ENCODE results near the gene NOL9.
"Not testable (repeated sequence)": the region's sequence is repeated elsewhere in the genome, so short reads cannot be mapped to it uniquely, and the experiment has no call there.

The NOL9 gene

DNA sequence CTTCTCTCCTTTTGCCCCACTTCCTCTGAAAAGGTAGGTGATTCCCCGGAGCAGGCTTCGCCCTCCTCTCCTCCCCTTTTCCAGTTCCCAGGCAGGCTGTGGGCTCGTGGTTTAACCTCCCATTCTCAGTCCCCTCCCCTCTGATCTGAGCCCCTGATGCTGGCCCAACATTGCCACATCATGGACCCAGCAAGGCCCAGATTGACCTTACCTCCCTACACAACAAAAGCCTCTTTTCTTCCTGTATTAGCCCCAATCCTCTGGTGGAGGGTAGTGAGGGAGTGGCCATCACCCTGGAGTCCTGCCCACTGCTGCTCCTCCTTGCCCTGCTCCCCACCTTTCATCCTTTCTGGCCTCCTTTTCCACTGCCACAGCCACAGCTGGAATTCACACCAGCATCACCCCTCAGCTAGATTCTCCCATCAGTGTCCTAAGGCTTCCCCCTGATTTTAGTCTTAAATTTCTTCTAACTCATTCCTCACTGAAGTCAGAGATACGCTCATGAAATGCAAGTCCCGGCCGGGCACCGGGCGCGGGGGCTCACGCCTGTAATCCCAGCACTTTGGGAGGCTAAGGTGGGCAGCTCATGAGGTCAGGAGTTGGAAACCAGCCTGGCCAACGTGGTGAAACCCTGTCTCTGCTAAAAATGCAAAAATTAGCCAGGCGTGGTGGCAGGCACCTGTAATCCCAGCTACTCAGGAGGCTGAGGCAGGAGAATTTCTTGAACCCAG, 18.5 kb upstream of the NOL9 start:
- in situ Hi-C loops (cut with HindIII; ENCODE audit: low sequenced_read_pairs) = no loop called here
- no peak for DNase-seq (ENCODE audit: low read depth, low spot score)
- H3K4me3 ChIP-seq (ENCODE audit: low read depth, low read length) = no peak overlapping the region
- no peak for TF ChIP-seq CTCF (IDR thresholded peaks at IDR 0.05; ENCODE audit: low read depth, low read length)

DNA sequence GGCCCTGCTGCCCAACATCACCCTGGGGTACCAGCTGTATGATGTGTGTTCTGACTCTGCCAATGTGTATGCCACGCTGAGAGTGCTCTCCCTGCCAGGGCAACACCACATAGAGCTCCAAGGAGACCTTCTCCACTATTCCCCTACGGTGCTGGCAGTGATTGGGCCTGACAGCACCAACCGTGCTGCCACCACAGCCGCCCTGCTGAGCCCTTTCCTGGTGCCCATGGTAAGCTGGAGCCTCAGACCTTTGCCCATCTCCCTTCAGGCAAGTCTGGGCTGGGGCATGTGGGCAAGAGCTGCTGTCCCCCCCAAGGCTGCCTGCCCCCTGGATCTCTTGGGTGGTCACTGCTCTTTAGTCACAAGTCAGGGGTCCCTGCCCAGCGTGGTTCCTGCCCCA, 16.7 kb upstream of the NOL9 start:
- DNase-seq (ENCODE audit: low read depth, low spot score) = no peak
- no peak for TF ChIP-seq CTCF (IDR thresholded peaks at IDR 0.05; ENCODE audit: low read depth, low read length)
- H3K4me3 ChIP-seq (ENCODE audit: low read depth, low read length) = no peak overlapping the region
- in situ Hi-C loops (cut with HindIII; ENCODE audit: low sequenced_read_pairs) = no loop called here

- in situ Hi-C loops (cut with HindIII; ENCODE audit: low sequenced_read_pairs) = no loop called here
- DNase-seq (ENCODE audit: low read depth, low spot score) = no peak
- TF ChIP-seq CTCF (IDR thresholded peaks at IDR 0.05; ENCODE audit: low read depth, low read length) = no peak
- no peak overlapping the region for H3K4me3 ChIP-seq (ENCODE audit: low read depth, low read length)
These were observed 15.8 kb upstream of the NOL9 start for GRCh38 chr1:6570100-6570499.

- in situ Hi-C loops (cut with HindIII; ENCODE audit: low sequenced_read_pairs) = no loop called here
- TF ChIP-seq CTCF (IDR thresholded peaks at IDR 0.05; ENCODE audit: low read depth, low read length) = no peak
- no peak for DNase-seq (ENCODE audit: low read depth, low spot score)
- no peak overlapping the region for H3K4me3 ChIP-seq (ENCODE audit: low read depth, low read length)
These were observed 14.7 kb upstream of the NOL9 start for GRCh38 chr1:6569033-6569432.

- TF ChIP-seq CTCF (IDR thresholded peaks at IDR 0.05; ENCODE audit: low read depth, low read length) = no peak
- in situ Hi-C loops (cut with HindIII; ENCODE audit: low sequenced_read_pairs) = no loop called here
- DNase-seq (ENCODE audit: low read depth, low spot score) = no peak
- H3K4me3 ChIP-seq (ENCODE audit: low read depth, low read length) = no peak overlapping the region
These were observed 6.0 kb upstream of the NOL9 start for GRCh38 chr1:6560267-6560666.

DNA sequence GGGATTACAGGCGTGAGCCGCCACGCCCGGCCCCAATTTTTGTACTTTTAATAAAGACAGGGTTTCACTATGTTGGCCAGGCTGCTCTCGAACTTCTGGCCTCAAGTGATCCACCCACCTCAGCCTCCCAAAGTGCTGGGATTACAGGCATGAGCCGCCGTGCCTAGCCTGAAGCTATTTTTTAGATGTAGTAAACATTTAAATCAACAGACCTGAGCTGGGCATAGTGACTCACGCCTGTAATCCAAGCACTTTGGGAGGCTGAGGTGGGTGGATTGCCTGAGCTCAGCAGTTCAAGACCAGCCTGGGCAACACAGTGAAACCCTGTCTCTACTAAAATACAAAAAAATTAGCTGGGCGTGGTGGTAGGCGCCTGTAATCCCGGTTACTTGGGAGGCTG, 4.8 kb upstream of the NOL9 start:
- in situ Hi-C loops (cut with HindIII; ENCODE audit: low sequenced_read_pairs); DNase-seq (ENCODE audit: low read depth, low spot score); H3K4me3 ChIP-seq (ENCODE audit: low read depth, low read length): not testable (repeated sequence)

DNA sequence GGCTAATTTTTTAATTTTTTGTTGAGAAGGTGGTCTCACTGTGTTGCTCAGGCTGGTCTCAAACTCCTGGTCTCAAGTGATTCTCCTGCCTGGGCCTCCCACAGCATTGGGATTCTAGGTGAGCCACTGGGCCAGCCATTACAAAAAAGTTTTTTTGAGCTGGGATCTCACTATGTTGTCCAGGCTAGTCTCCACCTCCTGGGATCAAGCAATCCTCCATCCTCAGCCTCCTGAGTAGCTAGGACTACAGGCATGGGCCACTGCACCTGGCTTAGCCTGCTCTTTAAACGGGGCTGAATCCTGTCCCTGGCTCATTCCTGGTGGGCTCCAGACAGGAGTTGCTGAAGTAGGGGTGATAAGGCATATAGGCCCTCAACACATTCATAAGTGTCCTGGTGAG, 3.3 kb upstream of the NOL9 start:
- H3K4me3 ChIP-seq (ENCODE audit: low read depth, low read length) = no peak overlapping the region
- no peak for TF ChIP-seq CTCF (IDR thresholded peaks at IDR 0.05; ENCODE audit: low read depth, low read length)
- in situ Hi-C loops (cut with HindIII; ENCODE audit: low sequenced_read_pairs) = no loop called here
- DNase-seq (ENCODE audit: low read depth, low spot score) = no peak
